Lower lobe of right lung (tissue), 2 donors: Measurements from ENCODE around the gene NDUFAF8. TPM values are rescaled to one million over a fixed set of nuclear protein-coding genes. Genes with fewer than 3 reads are reported as not detected.

Experiments
- ATAC-seq, 2 donors: fragments of 200-7000 bp; cut with Tn5 transposase; one replicate each; pipeline ENCODE4 v1.9.1; 2020 to 2022; ENCODE audit warnings: mild to moderate bottlenecking in 2 of 2, moderate library complexity in 2 of 2
- DNase-seq: peaks from one replicate; pipeline ENCODE4 v3.0.0-alpha.2; 2020
- H3K27ac ChIP-seq: fragments of 200-600 bp; one replicate; pipeline ENCODE4 v1.8.0; 2022
- H3K27me3 ChIP-seq: fragments of 200-600 bp; one replicate; pipeline ENCODE4 v1.8.0; 2022; ENCODE audit warnings: low read depth
- H3K36me3 ChIP-seq: fragments of 200-600 bp; one replicate; pipeline ENCODE4 v1.8.0; 2022; ENCODE audit warnings: mild to moderate bottlenecking
- H3K4me1 ChIP-seq: fragments of 200-600 bp; one replicate; pipeline ENCODE4 v1.8.0; 2022
- H3K4me3 ChIP-seq: fragments of 200-600 bp; one replicate; pipeline ENCODE4 v1.8.0; 2022; ENCODE audit warnings: mild to moderate bottlenecking
- H3K9me3 ChIP-seq: fragments of 200-600 bp; one replicate; pipeline ENCODE4 v1.8.0; 2022
- intact Hi-C: fragments of 100-400 bp; cut with DNase I; formaldehyde crosslinking; loops from one replicate; pipeline ENCODE4 v1.11.0; 2022
- total RNA-seq: library from RNA; stranded (reverse); fragmentation: NEBNext Ultra II Directional; extraction: Animal tissue kit (Norgen Biotek cat#: 25700); gene quantifications from one replicate; pipeline ENCODE4 v1.2.1, GENCODE V29; 2021
- TF ChIP-seq, protein P1 (sequence below): fragments of 200-600 bp; IDR thresholded peaks from one replicate; pipeline ENCODE4 v1.8.0; 2022; ENCODE audit warnings: antibody characterized with exemption, mild to moderate bottlenecking
- donor health status: DM: no; HTN: yes; CAD: no; lungs with severe emphysema.

NDUFAF8 gene
- total RNA-seq, 1 donor from 2014 or later = 24.3 TPM

DNA sequence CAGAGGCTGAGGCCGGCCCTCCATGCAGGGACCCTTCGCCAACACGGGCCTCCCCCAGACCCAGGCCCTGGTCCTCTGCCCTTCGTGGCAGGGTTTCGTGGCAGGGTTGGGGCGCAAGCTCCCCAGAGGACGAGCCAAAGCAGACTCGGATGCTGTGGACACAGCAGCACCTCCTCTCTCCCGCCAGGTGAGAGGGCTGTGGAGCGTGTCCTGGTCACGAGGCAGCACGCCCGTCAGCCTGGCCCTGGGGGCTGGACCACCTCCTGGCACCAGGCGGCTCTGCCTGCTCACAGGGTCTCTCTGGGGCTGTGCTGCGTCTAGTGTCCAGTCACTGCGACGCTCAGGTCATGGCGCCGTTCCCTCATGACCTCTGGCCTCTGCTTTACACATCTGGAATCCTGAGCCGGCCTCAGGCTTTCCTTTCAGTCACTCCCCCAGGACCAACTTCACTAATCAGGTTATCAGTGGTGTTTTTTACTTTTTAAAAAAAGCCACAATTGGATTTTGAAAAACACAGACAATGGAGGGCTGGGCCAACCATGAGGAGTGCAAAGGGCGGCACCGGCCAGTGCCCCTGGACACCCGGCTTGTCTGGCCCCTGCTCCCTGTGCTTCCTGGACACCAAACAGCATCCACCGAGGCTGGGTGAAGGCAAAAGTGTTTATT is 5.4 kb downstream of the NDUFAF8 start:
- no peak for ATAC-seq
- H3K4me3 ChIP-seq = no peak overlapping the region
- no peak overlapping the region for H3K27ac ChIP-seq
- H3K4me1 ChIP-seq = peaks cover 12% of the 10 kb centered on the region
- intact Hi-C loops = no loop called here
- H3K9me3 ChIP-seq = no peaks in the 10 kb centered on the region
- TF ChIP-seq, protein P1, sequence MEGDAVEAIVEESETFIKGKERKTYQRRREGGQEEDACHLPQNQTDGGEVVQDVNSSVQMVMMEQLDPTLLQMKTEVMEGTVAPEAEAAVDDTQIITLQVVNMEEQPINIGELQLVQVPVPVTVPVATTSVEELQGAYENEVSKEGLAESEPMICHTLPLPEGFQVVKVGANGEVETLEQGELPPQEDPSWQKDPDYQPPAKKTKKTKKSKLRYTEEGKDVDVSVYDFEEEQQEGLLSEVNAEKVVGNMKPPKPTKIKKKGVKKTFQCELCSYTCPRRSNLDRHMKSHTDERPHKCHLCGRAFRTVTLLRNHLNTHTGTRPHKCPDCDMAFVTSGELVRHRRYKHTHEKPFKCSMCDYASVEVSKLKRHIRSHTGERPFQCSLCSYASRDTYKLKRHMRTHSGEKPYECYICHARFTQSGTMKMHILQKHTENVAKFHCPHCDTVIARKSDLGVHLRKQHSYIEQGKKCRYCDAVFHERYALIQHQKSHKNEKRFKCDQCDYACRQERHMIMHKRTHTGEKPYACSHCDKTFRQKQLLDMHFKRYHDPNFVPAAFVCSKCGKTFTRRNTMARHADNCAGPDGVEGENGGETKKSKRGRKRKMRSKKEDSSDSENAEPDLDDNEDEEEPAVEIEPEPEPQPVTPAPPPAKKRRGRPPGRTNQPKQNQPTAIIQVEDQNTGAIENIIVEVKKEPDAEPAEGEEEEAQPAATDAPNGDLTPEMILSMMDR = no peak
- no peaks in the 10 kb centered on the region for H3K27me3 ChIP-seq
- peaks cover 22% of the 10 kb centered on the region for H3K36me3 ChIP-seq
- peak; percentile 44 for DNase-seq

DNA sequence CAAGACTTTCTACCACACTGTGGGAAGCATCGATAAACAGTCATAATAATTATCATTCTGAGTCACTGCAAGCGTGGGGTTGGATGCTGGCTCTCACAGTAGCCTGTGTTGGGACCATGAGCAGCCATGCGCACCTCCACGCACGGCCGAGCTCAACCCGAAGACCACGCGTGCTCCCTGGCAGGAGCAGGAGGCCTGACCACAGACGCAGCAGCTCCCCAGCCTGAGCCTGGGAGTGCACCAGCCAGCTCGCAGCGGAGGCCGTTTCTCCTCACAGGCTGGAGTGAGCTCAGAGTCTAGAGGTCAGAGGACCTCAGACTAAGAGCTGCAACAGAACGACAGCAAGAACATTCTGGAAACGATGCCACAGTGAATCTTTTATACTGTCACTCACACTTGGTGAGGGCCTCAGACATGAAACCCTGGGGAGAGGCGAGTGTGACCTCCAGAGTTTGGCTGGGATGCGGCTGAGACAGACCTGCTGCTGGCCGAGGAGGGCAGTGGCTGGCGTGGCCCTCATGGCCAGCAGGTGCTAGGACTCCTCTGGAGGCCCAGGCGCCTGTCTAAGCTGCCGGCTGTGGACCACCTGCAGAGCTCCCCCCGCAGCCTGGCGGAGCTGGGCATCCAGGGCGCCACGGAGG is 6.0 kb downstream of the NDUFAF8 start:
- Histone ChIP-seq H3K9me3 (no peaks in the 10 kb centered on the region), H3K27me3 (no peaks in the 10 kb centered on the region), H3K4me3 (no peak overlapping the region), H3K27ac (no peak overlapping the region), H3K4me1 (peaks cover 6% of the 10 kb centered on the region), H3K36me3 (peaks cover 28% of the 10 kb centered on the region)
- no peak for ATAC-seq
- TF ChIP-seq, protein P1 = no peak
- intact Hi-C loops = no loop called here
- peak; percentile 36 for DNase-seq

DNA sequence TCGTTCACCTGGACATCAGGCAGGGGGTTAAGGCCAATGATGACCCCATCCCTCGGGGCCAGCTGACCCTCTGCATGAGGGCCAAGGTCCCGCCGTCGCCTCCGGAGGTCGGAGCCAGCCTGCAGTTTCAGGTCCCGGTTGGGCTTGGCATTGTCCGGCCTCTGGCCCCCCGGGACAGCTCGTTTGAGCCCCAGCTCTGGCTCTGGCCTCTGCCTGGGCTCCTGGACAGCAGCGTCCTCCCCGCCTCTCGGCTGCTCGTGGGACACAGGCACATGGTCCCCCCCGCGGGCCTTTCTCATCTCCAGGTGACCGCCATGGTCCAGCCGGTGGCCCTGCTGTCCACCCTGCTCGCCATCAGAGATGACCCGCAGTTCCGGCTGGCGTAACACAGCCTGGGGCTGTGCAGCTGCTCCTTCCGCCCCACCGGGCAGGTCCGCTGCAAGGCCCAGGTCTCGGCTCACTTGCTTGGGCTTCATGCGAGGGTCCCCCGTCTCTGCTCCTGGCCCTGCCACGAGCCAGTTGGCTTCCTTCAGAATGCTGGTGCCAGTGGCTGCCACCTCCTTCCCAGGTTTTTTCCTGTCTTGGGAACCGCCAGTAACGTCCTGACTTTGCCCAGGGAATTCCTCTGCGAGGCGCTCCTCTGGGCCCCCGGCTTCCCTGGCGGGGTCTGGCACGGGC is 6.7 kb downstream of the NDUFAF8 start:
- TF ChIP-seq, protein P1 = no peak
- Histone ChIP-seq H3K4me1 (no peaks in the 10 kb centered on the region), H3K27ac (no peak overlapping the region), H3K36me3 (peaks cover 34% of the 10 kb centered on the region), H3K9me3 (no peaks in the 10 kb centered on the region), H3K4me3 (no peak overlapping the region), H3K27me3 (no peaks in the 10 kb centered on the region)
- intact Hi-C loops = no loop called here
- peak; percentile 44 for DNase-seq
- ATAC-seq = no peak

DNA sequence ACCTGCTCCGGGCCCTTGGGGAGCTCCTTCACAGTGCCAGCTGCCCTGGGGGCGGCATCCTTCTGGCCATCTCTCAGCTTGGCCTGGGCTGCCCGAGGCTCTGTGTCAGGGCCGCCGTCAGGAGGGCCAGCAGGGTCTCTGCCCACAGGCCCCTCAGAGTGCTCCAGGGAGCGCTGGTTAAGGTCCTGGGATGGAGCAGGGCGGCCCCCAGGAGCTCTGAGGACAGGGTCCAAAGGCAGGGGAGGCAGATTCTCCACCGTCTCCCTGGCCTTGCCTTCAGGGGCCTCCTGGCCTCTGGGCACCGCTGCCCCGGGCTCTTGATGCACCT is 7.2 kb downstream of the NDUFAF8 start:
- Histone ChIP-seq H3K4me3 (no peak overlapping the region), H3K9me3 (no peaks in the 10 kb centered on the region), H3K36me3 (peaks cover 34% of the 10 kb centered on the region), H3K4me1 (no peaks in the 10 kb centered on the region), H3K27ac (no peak overlapping the region), H3K27me3 (no peaks in the 10 kb centered on the region)
- TF ChIP-seq, protein P1 = no peak
- ATAC-seq (peak in 1 of 2 donors; percentile 1), DNase-seq (peak; percentile 41)
- intact Hi-C loops = no loop called here

DNA sequence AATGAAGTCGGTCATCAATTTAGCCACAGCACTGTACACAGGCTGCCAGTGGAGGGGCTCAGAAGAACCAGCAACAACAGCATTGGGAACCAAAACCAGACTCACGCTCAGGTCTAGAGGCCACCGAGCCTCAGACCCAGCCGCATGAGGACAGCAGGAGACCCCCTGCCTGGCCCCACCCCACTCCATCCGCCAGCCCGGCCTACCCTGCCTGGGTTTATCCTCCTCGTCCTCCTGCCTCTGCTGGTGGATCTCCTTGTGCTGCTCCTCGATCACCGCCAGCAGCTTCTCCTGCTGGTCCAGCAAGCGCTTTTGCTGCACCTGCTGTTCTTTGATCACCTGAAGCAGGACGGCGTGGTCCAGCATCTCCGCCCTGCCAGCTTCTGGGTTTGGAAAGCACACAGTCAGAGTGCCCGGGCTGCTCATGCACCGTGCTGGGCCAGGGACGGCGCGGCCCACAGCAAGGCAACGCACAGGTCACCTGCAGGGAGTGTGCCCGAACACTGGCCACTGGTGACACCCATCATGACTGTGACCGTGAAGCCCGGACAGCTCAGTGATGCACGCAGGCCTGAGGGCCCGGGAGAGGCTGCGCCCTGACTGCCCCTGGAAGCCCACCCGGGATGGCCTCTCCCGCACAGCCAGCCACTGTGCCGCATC is 7.7 kb downstream of the NDUFAF8 start:
- TF ChIP-seq, protein P1 = no peak
- DNase-seq (peak; percentile 44), ATAC-seq (peak in 1 of 2 donors; percentile 3)
- H3K4me3 ChIP-seq = no peak overlapping the region
- intact Hi-C loops = no loop called here
- H3K36me3 ChIP-seq = peaks cover 39% of the 10 kb centered on the region
- no peaks in the 10 kb centered on the region for H3K27me3 ChIP-seq
- no peaks in the 10 kb centered on the region for H3K4me1 ChIP-seq
- H3K9me3 ChIP-seq = no peaks in the 10 kb centered on the region
- H3K27ac ChIP-seq = no peak overlapping the region
